ENCODE data around the gene MPRIP. TPM values are rescaled to one million over a fixed set of nuclear protein-coding genes. Genes with fewer than 3 reads are reported as not detected.

The MPRIP gene
- polyA plus RNA-seq, 1 donor from 2014 or later = 47.3 TPM

- H3K9ac ChIP-seq (ENCODE audit: low read length) = no peak within 1 kb of the TSS
- H3K9me2 ChIP-seq (ENCODE audit: insufficient read depth, low read length) = no peaks in the 10 kb centered on the region
- H3K4me3 ChIP-seq (ENCODE audit: low read length) = no peak within 1 kb of the TSS
- H3K79me2 ChIP-seq (replicated peaks; ENCODE audit: insufficient read depth, low read length) = no peaks in the 10 kb centered on the region
- H3K9me3 ChIP-seq (ENCODE audit: low read length) = no peaks in the 10 kb centered on the region
- no peak within 1 kb of the TSS for H3K27ac ChIP-seq (ENCODE audit: low read length)
- no peaks in the 10 kb centered on the region for H3K27me3 ChIP-seq (ENCODE audit: insufficient read depth, low read depth, low read length)
- H2AFZ ChIP-seq (ENCODE audit: low read depth, low read length) = no peak within 1 kb of the TSS
- H4K20me1 ChIP-seq (ENCODE audit: insufficient read depth) = no peaks in the 10 kb centered on the region
- H3F3A ChIP-seq (ENCODE audit: insufficient read depth, low read length, poor library complexity, severe bottlenecking) = no peaks in the 10 kb centered on the region
- H3K36me3 ChIP-seq (ENCODE audit: insufficient read depth, low read length) = no peaks in the 10 kb centered on the region
- TF ChIP-seq RAD21 (conservative IDR thresholded peaks at IDR 0.05) (no peak), EZH2 (IDR thresholded peaks at IDR 0.05; ENCODE audit: borderline replicate concordance, insufficient read depth, low read length, poor library complexity, severe bottlenecking) (no peak), EP300 (conservative IDR thresholded peaks at IDR 0.05; ENCODE audit: poor library complexity, severe bottlenecking) (no peak), SMC3 (conservative IDR thresholded peaks at IDR 0.05; ENCODE audit: poor library complexity) (no peak), MXI1 (conservative IDR thresholded peaks at IDR 0.05; ENCODE audit: poor library complexity, severe bottlenecking) (no peak), CTCF (IDR thresholded peaks at IDR 0.05; ENCODE audit: poor library complexity, severe bottlenecking) (no peak), REST (IDR thresholded peaks at IDR 0.05; ENCODE audit: borderline replicate concordance) (no peak), TAF1 (IDR thresholded peaks at IDR 0.05; ENCODE audit: low read depth) (no peak), POLR2AphosphoS5 (IDR thresholded peaks at IDR 0.05) (no peak)
- H3K4me2 ChIP-seq (ENCODE audit: low read length) = no peak within 1 kb of the TSS
These were observed 164.1 kb downstream of the MPRIP start, which contains the start of gene PLD6 for GRCh38 chr17:17206124-17206912. Gene PLD6, minus strand, starts transcription at chr17:17206333. Its CDS starts 47 bp downstream, at chr17:17206286.

GRCh38 chr17:17206913-17207335, 164.7 kb downstream of the MPRIP start:
- Histone ChIP-seq H3K79me2 (replicated peaks; ENCODE audit: insufficient read depth, low read length) (no peaks in the 10 kb centered on the region), H3K36me3 (ENCODE audit: insufficient read depth, low read length) (no peaks in the 10 kb centered on the region), H3K27me3 (ENCODE audit: insufficient read depth, low read depth, low read length) (no peaks in the 10 kb centered on the region), H3K9me2 (ENCODE audit: insufficient read depth, low read length) (no peaks in the 10 kb centered on the region), H3F3A (ENCODE audit: insufficient read depth, low read length, poor library complexity, severe bottlenecking) (no peaks in the 10 kb centered on the region), H3K9ac (ENCODE audit: low read length) (no peak overlapping the region), H2AFZ (ENCODE audit: low read depth, low read length) (no peak overlapping the region), H3K9me3 (ENCODE audit: low read length) (no peaks in the 10 kb centered on the region), H3K4me2 (ENCODE audit: low read length) (no peak overlapping the region), H3K27ac (ENCODE audit: low read length) (no peak overlapping the region), H4K20me1 (ENCODE audit: insufficient read depth) (no peaks in the 10 kb centered on the region), H3K4me3 (ENCODE audit: low read length) (no peak overlapping the region)
- TF ChIP-seq EZH2 (IDR thresholded peaks at IDR 0.05; ENCODE audit: borderline replicate concordance, insufficient read depth, low read length, poor library complexity, severe bottlenecking) (no peak), MXI1 (conservative IDR thresholded peaks at IDR 0.05; ENCODE audit: poor library complexity, severe bottlenecking) (no peak), SMC3 (conservative IDR thresholded peaks at IDR 0.05; ENCODE audit: poor library complexity) (no peak), REST (IDR thresholded peaks at IDR 0.05; ENCODE audit: borderline replicate concordance) (no peak), TAF1 (IDR thresholded peaks at IDR 0.05; ENCODE audit: low read depth) (no peak), POLR2AphosphoS5 (IDR thresholded peaks at IDR 0.05) (no peak), RAD21 (conservative IDR thresholded peaks at IDR 0.05) (no peak), EP300 (conservative IDR thresholded peaks at IDR 0.05; ENCODE audit: poor library complexity, severe bottlenecking) (no peak), CTCF (IDR thresholded peaks at IDR 0.05; ENCODE audit: poor library complexity, severe bottlenecking) (no peak)
